ENCODE measurements around the gene KCNN3.

- TF ChIP-seq ZBTB42 (CRISPR knock-in tag; IDR thresholded peaks at IDR 0.05) (no peak), CTCF (CRISPR knock-in tag; IDR thresholded peaks at IDR 0.05) (no peak), HCFC1 (IDR thresholded peaks at IDR 0.05; ENCODE audit: low read depth, low read length) (no peak), JUND (CRISPR knock-in tag; IDR thresholded peaks at IDR 0.05) (no peak), EZH2 (conservative IDR thresholded peaks at IDR 0.05; ENCODE audit: low read depth, low read length) (no peak), TP53 (CRISPR knock-in tag; conservative IDR thresholded peaks at IDR 0.05) (no peak), CEBPB (IDR thresholded peaks at IDR 0.05; ENCODE audit: borderline replicate concordance, low read depth, low read length) (no peak)
Measured at GRCh38 chr1:154902938-154903566, 33.0 kb upstream of the KCNN3 start.

Measured in HepG2 (cell line).